NCI-H345 treated with DMSO at 0.1 percent for 48 hours (cell line): ENCODE data around the gene C2orf78.

Source experiments
- DNase-seq: peaks from one replicate; lab custom pipeline; 2025; ENCODE audit not compliant: unreplicated experiment; lab: John Stamatoyannopoulos, UW

C2orf78 gene

DNA sequence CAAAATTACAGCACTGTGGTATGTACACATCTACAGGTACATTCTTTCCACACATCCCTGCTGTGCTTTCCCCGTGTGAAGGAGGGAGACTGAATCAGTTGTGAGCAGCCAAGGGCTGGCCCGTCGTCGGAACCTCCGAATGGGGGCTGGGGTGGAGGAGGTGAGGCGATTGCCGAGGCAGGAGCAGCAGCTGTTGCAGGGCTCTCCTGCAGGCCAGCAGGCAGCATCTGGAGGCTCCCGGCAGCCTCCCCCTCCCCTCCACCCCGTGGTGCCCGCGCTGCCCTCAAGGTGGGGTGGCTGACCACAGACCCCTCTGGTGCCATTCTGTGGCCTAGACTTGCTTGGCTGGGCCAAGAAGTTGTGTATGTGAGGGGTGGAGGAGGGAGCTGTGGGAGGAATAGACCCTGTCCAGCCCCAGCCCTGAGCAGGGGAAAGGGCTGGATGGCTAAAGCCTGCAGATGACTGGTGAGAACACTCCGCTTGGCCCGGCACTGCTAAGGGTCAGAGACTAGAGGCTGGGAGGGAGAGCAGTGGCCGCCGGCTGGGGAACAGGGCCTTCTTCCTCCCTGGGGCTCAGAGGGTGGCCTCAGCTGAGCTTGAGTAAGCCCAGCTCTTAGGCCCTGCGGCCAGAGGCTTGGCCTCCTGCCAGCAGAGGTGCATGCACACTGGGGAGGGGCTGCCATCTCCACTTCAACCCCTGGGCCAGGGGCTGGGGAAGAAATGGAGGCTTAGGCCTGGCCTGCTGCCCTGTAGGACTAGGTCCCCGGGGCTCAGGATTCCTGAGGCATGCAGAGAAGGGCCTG lies 52.4 kb downstream of the C2orf78 start:
- no peak for DNase-seq

GRCh38 chr2:73837847-73838585 lies 54.0 kb downstream of the C2orf78 start:
- DNase-seq: no peak

DNA sequence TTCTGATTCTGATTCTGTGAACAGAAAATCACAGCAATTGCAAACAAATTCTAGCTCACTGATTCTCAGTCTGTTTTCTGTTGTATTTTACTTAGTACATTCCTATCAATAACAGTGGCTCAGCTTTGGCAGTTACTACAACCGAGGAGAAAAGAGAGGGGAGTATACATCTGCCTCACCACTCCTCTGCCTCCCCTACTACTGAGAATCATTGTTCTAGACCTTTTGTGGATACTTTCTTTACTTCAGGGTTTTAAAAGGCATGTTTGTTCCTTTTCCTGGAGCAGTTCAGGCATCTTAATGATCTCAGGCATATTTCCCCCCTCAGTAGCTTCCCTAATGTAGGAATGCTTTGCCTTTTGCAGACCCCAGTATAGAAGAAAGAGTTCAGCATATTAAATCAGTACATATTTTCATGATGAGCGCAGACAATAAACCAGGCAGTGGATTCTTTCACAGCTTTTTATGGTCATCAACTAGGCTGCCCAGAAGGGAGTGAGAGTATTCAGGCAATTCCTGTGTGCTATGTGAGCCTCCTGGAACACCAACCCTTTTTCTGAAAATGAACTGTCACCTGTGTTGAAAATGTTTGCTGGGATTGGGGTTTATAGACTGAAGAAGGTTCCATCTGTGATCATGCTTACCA lies 55.0 kb downstream of the C2orf78 start:
- DNase-seq: no peak

DNA sequence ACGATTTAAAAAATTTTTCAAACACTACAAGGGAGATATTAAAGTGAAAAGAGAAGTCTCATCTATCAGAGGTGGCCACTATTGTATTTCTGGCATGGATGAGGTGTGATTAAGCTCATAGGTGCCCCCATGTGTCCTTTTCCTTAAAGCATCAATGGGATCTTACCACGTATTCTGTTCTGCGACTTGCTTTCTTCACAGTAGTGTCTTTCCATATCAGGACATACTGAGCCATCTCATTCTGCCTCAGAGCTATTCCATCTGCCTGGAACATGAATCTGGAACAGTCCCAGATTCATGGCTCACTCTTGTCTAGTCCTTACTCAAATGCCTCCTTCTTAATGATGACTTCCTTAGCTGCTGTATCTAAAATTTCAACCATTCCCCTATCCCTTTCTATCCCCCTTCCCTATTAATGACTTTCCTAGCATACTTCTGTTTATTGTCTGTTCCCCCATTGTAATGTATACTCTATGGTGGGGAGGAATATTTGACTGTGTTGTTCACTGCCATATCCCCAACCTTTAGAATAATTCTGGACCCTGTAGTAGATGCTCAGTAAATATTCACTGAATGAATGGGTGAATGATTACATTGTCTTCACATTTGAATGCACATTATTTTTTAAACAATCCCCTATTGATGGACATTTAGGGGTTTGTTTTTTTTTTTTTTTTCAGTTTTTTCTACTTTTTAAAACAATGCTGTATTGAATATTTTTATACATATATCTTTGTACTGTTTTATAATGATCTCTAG lies 55.8 kb downstream of the C2orf78 start:
- DNase-seq: no peak

DNA sequence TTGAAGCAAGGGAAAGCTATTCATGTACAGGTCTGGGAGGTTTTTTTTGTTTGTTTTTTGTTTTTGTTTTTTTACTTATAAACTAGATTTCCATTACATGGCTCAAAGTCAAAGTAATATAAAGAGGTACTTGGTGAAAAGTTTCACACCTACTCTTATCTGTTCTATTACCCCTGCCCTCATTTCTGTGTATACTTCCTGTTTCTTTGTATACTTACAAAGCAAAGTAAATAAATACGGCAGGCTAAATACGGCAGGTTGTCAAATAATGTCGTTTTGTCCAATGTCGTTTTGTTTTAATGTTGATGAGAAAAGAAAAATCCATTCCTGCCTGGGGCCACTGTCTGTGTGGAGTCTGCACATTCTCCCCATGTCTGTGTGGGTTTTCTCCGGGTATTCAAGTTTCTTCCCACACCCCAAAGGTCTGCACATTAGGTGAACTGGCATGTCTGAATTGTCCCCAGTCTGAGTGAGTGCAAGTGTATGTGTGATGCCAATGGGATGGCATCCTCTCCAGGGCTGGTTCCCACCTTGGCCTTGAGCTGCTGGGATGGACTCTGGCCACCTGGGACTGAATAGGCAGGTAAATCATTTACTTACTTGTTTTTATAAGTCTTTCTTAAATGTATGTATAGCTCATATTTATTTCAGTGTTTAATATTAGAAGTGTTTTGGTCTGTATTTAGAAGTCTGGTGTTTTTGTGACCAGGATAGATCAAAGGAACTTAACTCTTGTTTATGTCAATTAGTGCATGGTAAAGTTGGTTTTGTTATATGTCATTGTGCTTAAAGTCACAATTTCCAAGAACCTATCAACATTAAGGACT lies 58.1 kb downstream of the C2orf78 start:
- no peak for DNase-seq

DNA sequence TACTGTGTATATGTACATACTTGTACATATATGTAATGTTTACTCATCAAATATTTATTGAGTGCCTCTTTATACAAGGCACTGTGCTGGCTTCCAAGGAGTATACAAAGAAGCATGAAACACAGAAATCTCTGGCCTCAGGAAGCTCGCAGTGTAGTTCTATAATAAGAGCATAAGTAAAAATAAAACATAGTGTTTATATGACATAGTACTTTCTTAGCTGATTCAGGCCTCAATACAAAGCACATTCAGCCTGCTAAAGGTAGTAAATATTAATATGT lies 58.7 kb downstream of the C2orf78 start:
- no peak for DNase-seq

GRCh38 chr2:73844087-73844486 lies 60.1 kb downstream of the C2orf78 start:
- DNase-seq: no peak

DNA sequence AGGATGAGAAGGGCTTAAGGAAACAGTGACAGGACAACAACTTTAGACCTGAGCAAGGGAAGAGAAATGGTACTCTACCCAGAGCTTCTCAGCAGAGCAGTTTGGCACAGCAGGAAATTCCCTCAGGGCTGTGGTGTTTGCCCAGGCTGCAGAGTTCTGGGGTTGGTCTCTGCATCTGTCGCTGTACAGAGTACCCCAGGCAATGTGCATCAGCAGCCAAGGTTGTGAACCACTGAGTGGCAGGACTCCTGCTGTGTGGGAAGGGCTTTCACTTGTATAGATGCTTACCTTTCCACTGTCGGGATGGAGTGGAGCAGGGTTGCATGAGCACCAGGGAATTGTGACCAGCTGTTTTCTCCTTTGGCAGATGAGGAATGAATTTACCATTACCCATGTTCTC lies 66.0 kb downstream of the C2orf78 start:
- DNase-seq: peak; percentile 95

DNA sequence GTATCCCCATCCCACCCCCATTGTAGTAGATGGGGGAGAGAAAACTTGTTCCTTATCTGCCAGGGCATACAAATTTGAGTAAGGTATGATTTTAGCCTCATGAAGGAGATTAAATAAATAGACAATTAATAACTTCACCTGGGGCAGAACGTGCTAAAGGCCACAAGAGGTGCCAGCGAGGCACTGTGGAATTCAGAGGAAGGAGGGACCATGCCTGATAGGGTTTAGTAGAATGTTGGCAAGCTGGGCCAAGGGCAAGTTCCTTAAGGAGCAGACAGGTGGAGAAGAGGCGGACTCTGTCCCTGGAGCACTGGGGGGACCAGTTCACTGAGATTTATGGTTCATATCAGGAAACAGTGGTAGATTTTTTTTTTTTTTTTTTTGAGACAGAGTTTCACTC lies 67.3 kb downstream of the C2orf78 start:
- no peak for DNase-seq

DNA sequence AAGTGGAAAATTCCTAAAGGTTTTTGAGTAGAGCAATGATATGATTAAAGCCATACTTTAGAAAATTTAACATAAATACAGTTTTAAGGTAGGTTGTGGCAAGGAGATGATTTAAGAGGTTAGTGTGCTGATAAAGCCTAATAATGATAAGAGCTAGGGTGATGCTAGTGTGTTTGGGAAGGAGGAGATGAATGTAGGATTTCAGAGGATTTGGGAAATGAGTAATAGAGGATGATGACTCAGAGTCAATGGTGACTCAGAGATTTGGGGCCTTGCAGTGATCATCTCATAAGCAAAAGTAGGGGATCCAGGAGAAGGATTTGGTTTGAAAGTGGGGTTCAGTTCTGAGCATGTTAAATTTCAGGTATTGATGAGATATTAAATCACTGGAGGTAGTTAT lies 68.0 kb downstream of the C2orf78 start:
- DNase-seq: no peak

DNA sequence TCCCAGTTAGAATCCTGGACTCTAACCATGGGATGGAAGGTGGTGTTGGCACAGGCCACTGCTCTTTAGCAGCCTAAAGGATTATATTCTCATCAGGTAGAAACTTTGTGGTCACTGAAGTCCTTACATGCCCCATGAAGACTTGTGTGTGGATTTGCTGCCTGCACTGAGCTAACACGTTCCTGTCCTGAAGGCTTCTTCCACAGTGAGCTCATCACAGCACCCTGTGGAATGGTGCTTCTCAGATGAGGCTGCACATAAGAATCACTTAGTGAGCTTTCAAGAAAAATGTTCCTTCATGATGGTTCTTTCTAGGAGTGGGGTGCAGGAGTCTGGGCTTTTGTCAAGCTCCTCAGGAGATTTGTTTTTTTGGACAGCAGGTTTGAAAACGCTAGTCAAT lies 71.5 kb downstream of the C2orf78 start:
- no peak for DNase-seq

DNA sequence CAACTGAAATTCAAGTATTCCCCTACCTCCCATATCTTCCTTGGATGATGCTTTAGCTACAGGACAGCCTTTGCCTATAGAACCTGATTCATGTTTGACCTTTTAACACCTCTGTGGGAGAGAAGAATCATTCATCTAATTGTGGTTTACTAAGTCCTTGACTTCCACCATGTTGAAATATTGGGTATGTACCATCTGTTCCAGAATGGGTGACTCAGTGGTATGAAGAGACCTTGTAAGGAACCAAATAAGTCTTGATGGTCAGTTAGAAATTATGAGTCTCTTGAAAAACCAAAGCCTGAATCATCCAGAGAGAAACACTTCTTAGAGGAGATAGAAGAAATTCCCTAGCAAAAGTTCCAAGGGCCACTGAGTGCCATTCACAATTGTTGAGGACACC lies 72.2 kb downstream of the C2orf78 start:
- DNase-seq: no peak

DNA sequence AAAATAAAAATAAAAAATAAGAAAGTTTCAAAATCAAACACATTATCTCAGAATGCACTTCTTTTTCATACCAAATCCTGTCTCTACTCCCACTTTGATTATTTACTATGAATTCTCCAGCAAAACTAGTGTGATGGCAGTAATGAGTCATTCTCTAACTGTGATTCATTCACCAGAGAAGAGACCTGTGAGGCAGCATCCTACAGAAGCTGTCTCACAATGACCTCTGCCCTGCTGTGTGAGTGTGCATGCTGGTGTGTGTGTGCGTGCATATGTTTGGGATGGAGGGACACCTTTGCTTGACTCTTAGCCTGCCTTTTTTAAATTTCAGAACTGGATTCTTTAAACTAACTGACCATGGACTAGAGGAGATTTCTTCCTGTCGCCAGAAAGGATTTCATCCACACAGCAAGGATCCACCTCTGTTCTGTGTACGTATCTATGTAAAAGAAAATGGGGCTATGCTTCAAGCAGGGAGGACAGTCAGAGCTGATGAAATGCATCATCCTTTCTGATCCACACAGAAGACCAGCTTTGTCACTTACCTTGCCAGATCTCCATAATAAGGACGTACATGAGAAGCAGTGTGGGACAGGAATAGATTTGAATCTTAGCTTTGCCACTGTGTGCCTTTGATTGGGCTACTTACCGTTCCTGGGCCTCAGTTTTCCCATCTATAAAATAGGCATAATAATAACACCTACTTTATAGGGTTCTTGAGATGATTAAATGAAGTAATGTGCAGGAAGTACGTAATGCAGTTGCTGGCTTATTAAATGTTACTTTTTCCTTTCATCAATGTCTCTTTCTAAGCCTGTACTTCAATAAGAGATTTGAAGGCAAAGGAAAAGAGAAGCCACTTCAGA lies 76.0 kb downstream of the C2orf78 start:
- DNase-seq: no peak

DNA sequence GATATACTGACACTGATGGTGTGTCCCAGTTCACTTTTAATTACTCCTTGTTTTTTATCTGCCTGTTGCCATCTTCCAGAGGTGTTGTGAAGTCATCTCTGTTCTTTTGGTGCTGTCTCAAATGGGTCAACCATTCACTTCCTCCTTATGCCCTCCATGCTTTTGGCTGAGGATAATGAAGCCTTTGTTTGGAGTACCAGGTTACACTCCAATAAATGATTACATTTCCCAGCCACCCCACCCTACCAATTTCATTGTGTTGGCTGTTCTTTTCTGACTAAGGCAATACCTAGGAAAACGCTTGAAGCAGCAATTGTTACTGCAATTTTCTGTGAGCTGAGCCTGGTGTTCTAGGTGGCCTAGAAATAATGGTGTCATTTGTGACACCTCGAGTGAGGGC lies 79.0 kb downstream of the C2orf78 start:
- no peak for DNase-seq
